H1 (cell line): ENCODE results near the gene DTWD1. TPM values are rescaled to one million over a fixed set of nuclear protein-coding genes. Genes with fewer than 3 reads are reported as not detected.

ENCODE experiments used
- CTCF ChIA-PET: fragments of 300-600 bp; sonication (Branson Sonifier 250); formaldehyde crosslinking; loops from one replicate; lab custom pipeline; 2021; ENCODE audit not compliant: partially characterized antibody; lab: Charles Lee
- POLR2A ChIA-PET: fragments of 300-600 bp; sonication (Branson Sonifier 250); formaldehyde crosslinking; loops from one replicate; lab custom pipeline; 2021; ENCODE audit warnings: inconsistent platforms; ENCODE audit not compliant: partially characterized antibody; lab: Charles Lee
- DNase-seq, 2 experiments: peaks; one replicate each; pipeline versions ENCODE4 v3.0.0 to v3.0.0-alpha.2; 2010 to 2022; ENCODE audit warnings: low spot score in 2 of 2, low read depth in 1 of 2, mixed read lengths in 1 of 2
- FAIRE-seq: peaks from 2 replicates; lab custom pipeline; 2011; peaks lifted over from hg19 to GRCh38; lab: Jason Lieb, UNC
- H2AFZ ChIP-seq: 2 replicates; pipeline ENCODE4 v1.8.1; 2012; ENCODE audit warnings: low read length, inconsistent platforms
- H2AK5ac ChIP-seq: 2 replicates; pipeline ENCODE4 v1.6.1; 2013; ENCODE audit warnings: low read depth, low read length
- H2BK120ac ChIP-seq: replicated peaks from 2 replicates; pipeline ENCODE3; 2013; ENCODE audit warnings: low read depth, low read length, inconsistent platforms
- H2BK12ac ChIP-seq: 2 replicates; pipeline ENCODE4 v1.6.1; 2013; ENCODE audit warnings: low read depth, low read length
- H2BK15ac ChIP-seq: 2 replicates; pipeline ENCODE4 v1.6.1; 2013; ENCODE audit warnings: low read length
- H2BK20ac ChIP-seq: 2 replicates; pipeline ENCODE4 v1.6.1; 2013; ENCODE audit warnings: low read length
- H2BK5ac ChIP-seq: 2 replicates; pipeline ENCODE4 v1.6.1; 2013; ENCODE audit warnings: low read depth, low read length
- H3K14ac ChIP-seq: 2 replicates; pipeline ENCODE4 v1.6.1; 2013; ENCODE audit warnings: inconsistent platforms; ENCODE audit not compliant: insufficient read length
- H3K18ac ChIP-seq: 2 replicates; pipeline ENCODE4 v1.6.1; 2013; ENCODE audit warnings: low read length; ENCODE audit errors: extremely low read depth
- H3K23ac ChIP-seq: 2 replicates; pipeline ENCODE4 v1.6.1; 2013; ENCODE audit warnings: inconsistent platforms; ENCODE audit not compliant: insufficient read length
- H3K23me2 ChIP-seq: 2 replicates; pipeline ENCODE4 v1.6.1; 2013; ENCODE audit warnings: low read depth, low read length
- H3K27ac ChIP-seq: 2 replicates; pipeline ENCODE4 v1.6.1; 2011; ENCODE audit warnings: low read depth, low read length, inconsistent platforms
- H3K27me3 ChIP-seq, 4 experiments: replicated peaks in 1 of 4; 1 replicate in 1 of 4; 2 replicates in 3 of 4; pipeline versions ENCODE4 v1.6.1 to v1.8.1; 2011 to 2013; ENCODE audit warnings: low read length in 3 of 4, mild to moderate bottlenecking in 3 of 4, inconsistent platforms in 2 of 4, mixed read lengths in 2 of 4, moderate library complexity in 1 of 4; ENCODE audit not compliant: control insufficient read depth in 3 of 4, insufficient read depth in 3 of 4; ENCODE audit errors: extremely low read depth in 1 of 4
- H3K36me3 ChIP-seq, 4 experiments: 2 replicates each; pipeline versions ENCODE4 v1.6.1 to v1.8.1; 2011 to 2013; ENCODE audit warnings: mild to moderate bottlenecking in 4 of 4, low read length in 3 of 4, moderate library complexity in 2 of 4, control low read depth in 1 of 4, inconsistent platforms in 1 of 4; ENCODE audit not compliant: insufficient read depth in 4 of 4, control insufficient read depth in 2 of 4
- H3K4ac ChIP-seq: replicated peaks from 2 replicates; pipeline ENCODE3; 2013; ENCODE audit warnings: low read length, low read depth, mixed read lengths, inconsistent platforms; ENCODE audit not compliant: insufficient read length
- H3K4me1 ChIP-seq, 4 experiments: replicated peaks in 1 of 4; 1 replicate in 1 of 4; 2 replicates in 3 of 4; pipeline versions ENCODE4 v1.6.1 to v1.8.1; 2011 to 2013; ENCODE audit warnings: low read length in 3 of 4, inconsistent platforms in 2 of 4, mixed read lengths in 1 of 4; ENCODE audit not compliant: insufficient read depth in 4 of 4, control insufficient read depth in 3 of 4
- H3K4me2 ChIP-seq, 2 experiments: 2 replicates each; pipeline versions ENCODE4 v1.6.1 to v1.8.1; 2011 to 2013; ENCODE audit warnings: low read depth in 2 of 2, low read length in 2 of 2, control low read depth in 1 of 2, inconsistent platforms in 1 of 2, mild to moderate bottlenecking in 1 of 2; ENCODE audit not compliant: insufficient read depth in 1 of 2
- H3K4me3 ChIP-seq, 4 experiments: fragments of 200-600, 300-600 bp in 1 of 4; sonication (generic), shearing (Covaris generic), sonication (Bioruptor Twin) in 1 of 4; 2 replicates each; pipeline versions ENCODE4 v1.5.1 to v1.8.1; 2011 to 2016; ENCODE audit warnings: low read length in 4 of 4, low read depth in 3 of 4, control low read depth in 2 of 4, inconsistent platforms in 2 of 4, mild to moderate bottlenecking in 2 of 4, mixed read lengths in 1 of 4, moderate library complexity in 1 of 4; ENCODE audit not compliant: insufficient read depth in 2 of 4; ENCODE audit errors: extremely low read depth in 1 of 4
- H3K56ac ChIP-seq: replicated peaks from 2 replicates; pipeline ENCODE3; 2013; ENCODE audit warnings: low read depth, mild to moderate bottlenecking, mixed read lengths, low read length, inconsistent platforms; ENCODE audit not compliant: insufficient read length
- H3K79me1 ChIP-seq: 2 replicates; pipeline ENCODE4 v1.6.1; 2013; ENCODE audit warnings: low read depth, low read length, control low read depth
- H3K79me2 ChIP-seq, 2 experiments: 2 replicates each; pipeline versions ENCODE4 v1.6.1 to v1.8.1; 2012 to 2013; ENCODE audit warnings: low read length in 2 of 2, mild to moderate bottlenecking in 2 of 2, inconsistent platforms in 1 of 2; ENCODE audit not compliant: insufficient read depth in 2 of 2, control insufficient read depth in 1 of 2
- H3K9ac ChIP-seq, 4 experiments: replicated peaks in 1 of 4; 1 replicate in 1 of 4; 2 replicates in 3 of 4; pipeline versions ENCODE4 v1.6.1 to v1.8.1; 2011 to 2013; ENCODE audit warnings: low read depth in 3 of 4, low read length in 3 of 4, control low read depth in 2 of 4, mild to moderate bottlenecking in 2 of 4, moderate library complexity in 2 of 4, inconsistent platforms in 1 of 4; ENCODE audit errors: extremely low read depth in 1 of 4
- H3K9me3 ChIP-seq, 2 experiments: 2 replicates each; pipeline versions ENCODE4 v1.6.1 to v1.8.1; 2012 to 2013; ENCODE audit warnings: mild to moderate bottlenecking in 2 of 2, moderate library complexity in 2 of 2, control low read depth in 1 of 2, inconsistent platforms in 1 of 2, low read depth in 1 of 2, low read length in 1 of 2, mixed read lengths in 1 of 2; ENCODE audit not compliant: insufficient read depth in 2 of 2
- H4K20me1 ChIP-seq, 2 experiments: replicated peaks in 1 of 2; 2 replicates each; pipeline versions ENCODE3 to v1.8.1; 2011 to 2013; ENCODE audit warnings: inconsistent platforms in 2 of 2, low read length in 2 of 2, mild to moderate bottlenecking in 1 of 2; ENCODE audit not compliant: insufficient read depth in 2 of 2, control insufficient read depth in 1 of 2
- H4K5ac ChIP-seq: 2 replicates; pipeline ENCODE4 v1.6.1; 2013; ENCODE audit warnings: low read length, low read depth, mixed read lengths, inconsistent platforms; ENCODE audit not compliant: insufficient read length
- H4K8ac ChIP-seq: 2 replicates; pipeline ENCODE4 v1.8.0; 2013; ENCODE audit warnings: mild to moderate bottlenecking, moderate library complexity, low read length, inconsistent platforms; ENCODE audit not compliant: insufficient read depth; ENCODE audit errors: extremely low read depth
- H4K91ac ChIP-seq: replicated peaks from 2 replicates; pipeline ENCODE3; 2013; ENCODE audit warnings: low read length, mixed read lengths, inconsistent platforms; ENCODE audit not compliant: insufficient read length
- ASH2L ChIP-seq: fragments of 200-600, 300-600 bp; sonication (generic); IDR thresholded peaks from one replicate; pipeline ENCODE4 v1.7.1; 2017; ENCODE audit warnings: low read length
- CTCF ChIP-seq, 3 experiments: IDR thresholded peaks; 1 replicate in 2 of 3; 2 replicates in 1 of 3; pipeline versions ENCODE4 v1.5.1 to v1.6.1; 2011; ENCODE audit warnings: low read length in 3 of 3, mild to moderate bottlenecking in 3 of 3, inconsistent platforms in 2 of 3, low read depth in 1 of 3, moderate library complexity in 1 of 3; ENCODE audit not compliant: insufficient read depth in 1 of 3; ENCODE audit errors: control extremely low read depth in 1 of 3
- JUND ChIP-seq: IDR thresholded peaks from 2 replicates; pipeline ENCODE4 v1.6.1; 2011; ENCODE audit warnings: mild to moderate bottlenecking, improper control_type of control experiment, low read length
- NANOG ChIP-seq: IDR thresholded peaks from 2 replicates; pipeline ENCODE4 v1.6.1; 2011; ENCODE audit warnings: low read length, low read depth, mild to moderate bottlenecking, inconsistent platforms; ENCODE audit not compliant: insufficient read depth, poor library complexity, severe bottlenecking
- NRF1 ChIP-seq: IDR thresholded peaks from 2 replicates; pipeline ENCODE4 v1.6.1; 2011; ENCODE audit warnings: mild to moderate bottlenecking, low read depth, low read length, improper control_type of control experiment
- POU5F1 ChIP-seq: IDR thresholded peaks from 2 replicates; pipeline ENCODE4 v1.6.1; 2011; ENCODE audit warnings: low read depth, mild to moderate bottlenecking, low read length, moderate library complexity
- RFX5 ChIP-seq: IDR thresholded peaks from 2 replicates; pipeline ENCODE4 v1.6.1; 2011; ENCODE audit warnings: low read depth, low read length, improper control_type of control experiment, borderline replicate concordance
- RNF2 ChIP-seq: fragments of 200-900, 300-1000 bp; sonication (generic); IDR thresholded peaks from 2 replicates; pipeline ENCODE4 v1.7.1; 2016; ENCODE audit warnings: borderline replicate concordance, low read depth, mild to moderate bottlenecking, antibody characterized with exemption, low read length; ENCODE audit not compliant: poor library complexity, severe bottlenecking; ENCODE audit errors: missing control alignments
- SIRT6 ChIP-seq: IDR thresholded peaks from one replicate; pipeline ENCODE4 v1.7.1; 2012; ENCODE audit warnings: low read length, inconsistent platforms
- SP4 ChIP-seq: IDR thresholded peaks from 2 replicates; pipeline ENCODE4 v1.6.1; 2012; ENCODE audit warnings: low read length, inconsistent platforms
- SRF ChIP-seq: IDR thresholded peaks from 2 replicates; pipeline ENCODE4 v1.6.1; 2011; ENCODE audit warnings: mild to moderate bottlenecking, low read depth, low read length, moderate library complexity
- TCF12 ChIP-seq: IDR thresholded peaks from 2 replicates; pipeline ENCODE4 v1.6.1; 2011; ENCODE audit warnings: low read depth, mild to moderate bottlenecking, low read length
- ZNF274 ChIP-seq: IDR thresholded peaks from 2 replicates; pipeline ENCODE4 v1.7.0; 2012; ENCODE audit warnings: low read length, borderline replicate concordance; ENCODE audit errors: extremely low read depth
- WGBS, 2 experiments: shearing (Covaris generic) in 1 of 2; methylation state at CpG; one replicate each; pipeline versions ENCODE4 v1.1.6 to v1.1.7; 2013 to 2015; ENCODE audit warnings: low lambda C conversion rate in 2 of 2, mixed read lengths in 2 of 2, inconsistent platforms in 1 of 2, low coverage in 1 of 2, missing lambda C conversion rate in 1 of 2; ENCODE audit not compliant: insufficient replicate concordance in 2 of 2, insufficient coverage in 1 of 2, insufficient read length in 1 of 2; ENCODE audit errors: extremely low coverage in 1 of 2, missing lambda C conversion rate in 1 of 2; 5-methylcytosine and 5-hydroxymethylcytosine counted together
- polyA plus RNA-seq, 7 experiments: library from polyadenylated mRNA; depleted of rRNA in 3 of 7; stranded (reverse) in 5 of 7; unstranded in 2 of 7; fragments of >200 nt in 5 of 7; fragments of 200-250 nt in 2 of 7; gene quantifications; 1 replicate in 5 of 7; 2 replicates in 1 of 7; 4 replicates in 1 of 7; pipeline versions ENCODE4 v1.2.1 to v1.2.3, GENCODE V29; 2011 to 2013; ENCODE audit warnings: missing spikeins in 2 of 7, mixed read lengths in 2 of 7
- total RNA-seq: library from RNA; stranded (reverse); fragmentation: NEBNext Ultra II Directional; extraction: Animal tissue kit (Norgen Biotek cat#: 25700); gene quantifications from 2 replicates; pipeline ENCODE4 v1.2.1, GENCODE V29; 2021

DTWD1 gene
- total and polyA plus RNA-seq, 2 of the 8 experiments (the other 6 are each of a cell fraction or from before 2014, with no cell fraction given): 10.4 to 32.4 TPM

GRCh38 chr15:49669288-49669687 is 48.4 kb downstream of the DTWD1 start:
- DNase-seq: no peak
- no peak overlapping the region for H2AFZ ChIP-seq
- H4K20me1 ChIP-seq: no peaks in the 10 kb centered on the region
- H3K4me1 ChIP-seq: peaks cover 0 to 2% (median 0%) of the 10 kb centered on the region in 4 experiments; a peak in 1 of 7 replicates
- no peak overlapping the region for H2BK15ac ChIP-seq
- H3K4me2 ChIP-seq: no peak overlapping the region
- 65% methylated on average over 1 of the region's 1 CpG; no CpG with 5 or more reads in 1 of the 2 experiments for WGBS, 2 experiments
- no peak overlapping the region for H2AK5ac ChIP-seq
- H3K36me3 ChIP-seq: no peaks in the 10 kb centered on the region
- no peak overlapping the region for H3K18ac ChIP-seq
- no peak overlapping the region for H4K5ac ChIP-seq
- no peak overlapping the region for H3K27ac ChIP-seq
- no peak overlapping the region for H2BK120ac ChIP-seq
- no peak overlapping the region for H3K56ac ChIP-seq
- FAIRE-seq: no peak
- H2BK12ac ChIP-seq: no peak overlapping the region
- H3K14ac ChIP-seq: no peak overlapping the region
- H3K27me3 ChIP-seq: no peaks in the 10 kb centered on the region
- no peaks in the 10 kb centered on the region for H3K9me3 ChIP-seq
- no peak overlapping the region for H3K9ac ChIP-seq
- H2BK5ac ChIP-seq: no peak overlapping the region
- no peak overlapping the region for H2BK20ac ChIP-seq
- H4K91ac ChIP-seq: no peak overlapping the region
- no peak overlapping the region for H3K4me3 ChIP-seq
- no peak overlapping the region for H3K23ac ChIP-seq
- H3K79me2 ChIP-seq: no peaks in the 10 kb centered on the region
- H3K79me1 ChIP-seq: no peaks in the 10 kb centered on the region
- no peak overlapping the region for H3K4ac ChIP-seq
- ChIA-PET CTCF (no interaction called here), POLR2A (no interaction called here)
- H3K23me2 ChIP-seq: no peaks in the 10 kb centered on the region
- H4K8ac ChIP-seq: no peak overlapping the region
- TF ChIP-seq SIRT6 (no peak), POU5F1 (no peak), TCF12 (no peak), RFX5 (no peak), JUND (no peak), ZNF274 (no peak), SP4 (no peak), NRF1 (no peak), ASH2L (no peak), SRF (no peak), CTCF (IDR thresholded peaks at IDR 0.05; ENCODE audit: control extremely low read depth in 1 of 3, insufficient read depth in 1 of 3, low read depth in 1 of 3, low read length in 3 of 3) (no peak), NANOG (no peak), RNF2 (no peak)
